GM19193 (cell line): ENCODE measurements around the gene ZNF827.

Experiments
- POLR2A ChIP-seq: IDR thresholded peaks from 4 replicates; pipeline ENCODE4 v1.6.1; 2011; ENCODE audit not compliant: insufficient read depth, insufficient read length; ENCODE audit errors: extremely low read depth

Gene ZNF827

GRCh38 chr4:145788755-145789154, 149.9 kb downstream of the ZNF827 start:
- no peak for TF ChIP-seq POLR2A

- no peak for TF ChIP-seq POLR2A
Measured at GRCh38 chr4:145786830-145787229, 151.8 kb downstream of the ZNF827 start.

GRCh38 chr4:145786261-145786660, 152.4 kb downstream of the ZNF827 start:
- no peak for TF ChIP-seq POLR2A

GRCh38 chr4:145785391-145786008, 153.1 kb downstream of the ZNF827 start:
- no peak for TF ChIP-seq POLR2A

GRCh38 chr4:145784036-145784435, 154.6 kb downstream of the ZNF827 start:
- no peak for TF ChIP-seq POLR2A

- no peak for TF ChIP-seq POLR2A
Measured at GRCh38 chr4:145782756-145783155, 155.9 kb downstream of the ZNF827 start.

- no peak for TF ChIP-seq POLR2A
Measured at GRCh38 chr4:145781351-145781750, 157.3 kb downstream of the ZNF827 start.

- no peak for TF ChIP-seq POLR2A
Measured at GRCh38 chr4:145779319-145779801, 159.3 kb downstream of the ZNF827 start.

- TF ChIP-seq POLR2A: no peak
Measured at GRCh38 chr4:145776208-145776607, 162.4 kb downstream of the ZNF827 start.

GRCh38 chr4:145775406-145775805, 163.2 kb downstream of the ZNF827 start:
- TF ChIP-seq POLR2A: no peak

- no peak for TF ChIP-seq POLR2A
Measured at GRCh38 chr4:145774473-145774872, 164.2 kb downstream of the ZNF827 start.

- no peak for TF ChIP-seq POLR2A
Measured at GRCh38 chr4:145773581-145774234, 164.9 kb downstream of the ZNF827 start.

GRCh38 chr4:145772347-145772746, 166.3 kb downstream of the ZNF827 start:
- no peak for TF ChIP-seq POLR2A

GRCh38 chr4:145770124-145770523, 168.5 kb downstream of the ZNF827 start:
- no peak for TF ChIP-seq POLR2A

GRCh38 chr4:145769450-145770037, 169.1 kb downstream of the ZNF827 start:
- no peak for TF ChIP-seq POLR2A

GRCh38 chr4:145766273-145766672, 172.3 kb downstream of the ZNF827 start:
- TF ChIP-seq POLR2A: no peak
